NK-92 (cell line): ENCODE results near the gene ANKRD34A.

Experiments
- DNase-seq: peaks from one replicate; lab custom pipeline; 2025; ENCODE audit not compliant: unreplicated experiment; lab: John Stamatoyannopoulos, UW

The ANKRD34A gene

DNA sequence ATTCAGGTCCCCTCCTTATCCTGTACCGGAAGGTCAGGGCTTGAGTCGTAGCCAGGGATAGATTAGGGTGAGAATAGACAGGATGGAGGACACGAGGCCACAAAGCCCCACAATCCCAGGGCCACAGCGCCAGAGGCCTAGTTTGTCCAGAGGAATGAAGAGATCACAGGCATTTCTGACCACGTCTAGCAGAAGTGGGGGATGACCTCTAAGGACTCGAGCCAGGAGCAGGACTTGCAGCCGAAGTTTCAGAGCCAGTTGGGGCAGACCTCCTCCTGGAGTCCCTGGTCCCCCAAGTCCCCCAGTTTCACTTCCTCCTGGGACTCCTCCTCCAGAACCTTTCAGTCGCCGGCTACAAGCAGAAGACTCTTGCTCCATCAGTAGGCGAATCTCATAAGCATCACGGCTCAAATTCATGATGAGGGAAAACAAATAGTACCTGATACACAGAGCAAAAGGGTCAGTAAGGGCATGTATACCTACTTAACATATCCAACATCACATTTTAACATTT, 52.2 kb downstream of the ANKRD34A start:
- DNase-seq = no peak
